OCI-LY3 (cell line): ENCODE measurements around the gene NNAT.

ENCODE experiments used
- EZH2phosphoT487 ChIP-seq: fragments of 200-600 bp; shearing (Covaris generic); IDR thresholded peaks from 2 replicates; pipeline ENCODE4 v1.6.1; 2018; ENCODE audit warnings: antibody characterized with exemption, mixed run types, low read depth
- TF ChIP-seq, protein P1 (sequence below): fragments of 200-600, 300-600 bp; sonication (generic); IDR thresholded peaks from 2 replicates; pipeline ENCODE4 v1.5.1; 2014; ENCODE audit warnings: antibody characterized with exemption, low read length, low read depth

DNA sequence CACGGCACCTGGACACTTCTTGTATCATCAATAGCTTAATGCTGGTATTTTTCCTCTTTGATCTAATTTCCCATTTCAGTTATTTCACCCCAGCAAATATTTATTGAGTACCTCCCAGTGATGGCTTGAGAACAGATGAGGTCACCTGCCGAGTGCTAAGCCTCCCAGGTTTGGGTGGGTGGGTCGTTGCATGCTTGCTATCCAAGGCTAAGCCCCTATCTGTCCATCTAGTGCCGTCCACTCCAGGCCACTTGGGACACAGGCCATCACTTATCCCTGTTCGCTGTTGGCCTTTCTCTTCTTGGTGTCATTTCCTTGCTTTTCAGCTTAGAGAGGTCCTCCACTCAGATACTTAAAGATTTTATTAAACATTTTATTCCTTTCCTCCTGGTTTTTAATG is 10.8 kb upstream of the NNAT start:
- TF ChIP-seq, protein P1, sequence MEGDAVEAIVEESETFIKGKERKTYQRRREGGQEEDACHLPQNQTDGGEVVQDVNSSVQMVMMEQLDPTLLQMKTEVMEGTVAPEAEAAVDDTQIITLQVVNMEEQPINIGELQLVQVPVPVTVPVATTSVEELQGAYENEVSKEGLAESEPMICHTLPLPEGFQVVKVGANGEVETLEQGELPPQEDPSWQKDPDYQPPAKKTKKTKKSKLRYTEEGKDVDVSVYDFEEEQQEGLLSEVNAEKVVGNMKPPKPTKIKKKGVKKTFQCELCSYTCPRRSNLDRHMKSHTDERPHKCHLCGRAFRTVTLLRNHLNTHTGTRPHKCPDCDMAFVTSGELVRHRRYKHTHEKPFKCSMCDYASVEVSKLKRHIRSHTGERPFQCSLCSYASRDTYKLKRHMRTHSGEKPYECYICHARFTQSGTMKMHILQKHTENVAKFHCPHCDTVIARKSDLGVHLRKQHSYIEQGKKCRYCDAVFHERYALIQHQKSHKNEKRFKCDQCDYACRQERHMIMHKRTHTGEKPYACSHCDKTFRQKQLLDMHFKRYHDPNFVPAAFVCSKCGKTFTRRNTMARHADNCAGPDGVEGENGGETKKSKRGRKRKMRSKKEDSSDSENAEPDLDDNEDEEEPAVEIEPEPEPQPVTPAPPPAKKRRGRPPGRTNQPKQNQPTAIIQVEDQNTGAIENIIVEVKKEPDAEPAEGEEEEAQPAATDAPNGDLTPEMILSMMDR = no peak
- TF ChIP-seq EZH2phosphoT487 = no peak
